Kidney epithelial cell (primary cell): ENCODE measurements around the gene KLK12. TPM values are rescaled to one million over a fixed set of nuclear protein-coding genes. Genes with fewer than 3 reads are reported as not detected.

Source experiments
- DNase-seq: peaks from one replicate; pipeline ENCODE4 v3.0.0-alpha.2; 2010; ENCODE audit warnings: low read depth
- H3K27me3 ChIP-seq: 2 replicates; pipeline ENCODE4 v1.6.0; 2011; ENCODE audit warnings: low read length; ENCODE audit not compliant: control insufficient read depth, insufficient read depth
- H3K36me3 ChIP-seq: 2 replicates; pipeline ENCODE4 v1.5.1; 2011; ENCODE audit warnings: low read length; ENCODE audit not compliant: control insufficient read depth, insufficient read depth
- H3K4me3 ChIP-seq: 2 replicates; pipeline ENCODE4 v1.5.1; 2011; ENCODE audit warnings: low read depth, mild to moderate bottlenecking, control low read depth, low read length
- CTCF ChIP-seq: IDR thresholded peaks from 2 replicates; pipeline ENCODE4 v1.5.1; 2011; ENCODE audit warnings: mild to moderate bottlenecking, moderate library complexity, low read length, control low read depth, inconsistent platforms; ENCODE audit not compliant: insufficient read depth, poor library complexity, severe bottlenecking
- total RNA-seq: library from RNA; depleted of rRNA; stranded (reverse); fragments of >200 nt; gene quantifications from 2 replicates; pipeline ENCODE4 v1.2.3, GENCODE V29; 2015

The KLK12 gene
- total RNA-seq, 1 donor from 2014 or later: not detected

GRCh38 chr19:51010066-51010795 is 24.6 kb downstream of the KLK12 start:
- no peak for DNase-seq
- no peak for TF ChIP-seq CTCF
- H3K27me3 ChIP-seq: no peaks in the 10 kb centered on the region
- no peak overlapping the region for H3K4me3 ChIP-seq
- H3K36me3 ChIP-seq: no peaks in the 10 kb centered on the region

DNA sequence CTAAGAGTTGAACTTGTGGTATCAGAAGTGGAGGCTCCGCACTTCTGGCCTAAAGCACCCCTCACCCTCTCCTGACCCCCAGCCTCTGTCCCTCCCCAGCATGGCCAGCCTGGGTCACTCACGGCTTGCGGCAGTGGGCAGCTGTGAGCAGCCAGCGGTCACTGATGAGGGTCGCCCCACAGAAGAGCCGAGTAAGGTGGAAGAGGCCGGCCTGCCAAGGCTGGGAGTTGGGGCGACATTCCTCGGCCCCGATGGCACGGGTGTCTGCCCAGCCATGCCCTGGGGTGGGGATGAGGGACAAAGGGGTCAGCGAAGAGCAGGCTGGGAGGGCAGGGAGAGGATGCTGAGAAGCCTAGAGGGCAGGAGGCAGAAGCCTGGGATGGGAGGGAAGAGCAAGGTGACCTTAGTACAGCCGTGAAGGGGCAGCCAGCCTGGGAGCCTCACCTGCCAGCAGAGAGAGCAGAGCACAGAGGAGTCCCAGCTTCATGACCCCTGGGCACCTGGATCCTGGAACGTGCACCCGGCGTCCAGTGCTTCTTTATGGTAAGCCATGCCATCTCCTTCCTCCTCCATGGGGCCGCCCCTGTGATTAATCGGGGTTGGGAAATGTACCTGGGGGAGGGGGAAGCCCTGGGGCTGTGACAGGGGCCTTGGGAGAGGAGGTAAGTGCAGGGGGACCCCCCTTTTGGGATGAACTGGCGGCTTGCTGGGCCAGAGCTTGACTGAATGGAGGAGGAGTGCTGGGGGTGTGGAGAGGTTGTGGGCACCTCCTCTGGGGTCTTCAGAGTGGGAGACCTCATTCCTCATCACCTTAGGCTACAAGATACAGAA is 25.5 kb downstream of the KLK12 start:
- Histone ChIP-seq H3K27me3 (no peaks in the 10 kb centered on the region), H3K4me3 (no peak overlapping the region), H3K36me3 (no peaks in the 10 kb centered on the region)
- no peak for TF ChIP-seq CTCF
- no peak for DNase-seq

GRCh38 chr19:51007488-51007887 is 27.3 kb downstream of the KLK12 start:
- H3K4me3 ChIP-seq: no peak overlapping the region
- no peaks in the 10 kb centered on the region for H3K36me3 ChIP-seq
- no peak for TF ChIP-seq CTCF
- DNase-seq: no peak
- H3K27me3 ChIP-seq: no peaks in the 10 kb centered on the region

DNA sequence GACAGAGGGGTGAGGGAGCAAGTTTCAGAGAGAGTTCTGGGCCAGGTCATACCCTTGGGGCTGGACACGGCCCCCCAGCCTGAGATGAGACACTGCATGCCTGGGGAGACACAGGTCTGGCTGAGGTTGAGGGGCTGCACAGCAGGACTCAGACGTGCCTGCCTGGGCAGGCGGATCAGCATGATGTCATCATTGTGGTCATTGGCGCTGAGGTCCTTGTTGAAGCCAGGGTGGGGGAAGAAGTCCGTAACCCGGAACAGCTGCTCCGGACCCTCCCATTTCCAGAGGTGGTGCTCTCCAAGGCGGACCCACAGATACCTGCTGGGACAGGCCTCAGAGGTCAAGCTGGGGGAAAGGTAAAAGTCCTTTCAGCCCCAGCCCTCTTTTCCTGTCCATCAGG is 28.4 kb downstream of the KLK12 start:
- TF ChIP-seq CTCF: no peak
- H3K36me3 ChIP-seq: no peaks in the 10 kb centered on the region
- H3K4me3 ChIP-seq: no peak overlapping the region
- peaks cover 3% of the 10 kb centered on the region for H3K27me3 ChIP-seq
- DNase-seq: no peak

- Histone ChIP-seq H3K27me3 (peaks cover 3% of the 10 kb centered on the region), H3K36me3 (no peaks in the 10 kb centered on the region), H3K4me3 (no peak overlapping the region)
- DNase-seq: no peak
- TF ChIP-seq CTCF: no peak
These were observed 29.6 kb downstream of the KLK12 start for GRCh38 chr19:51005248-51005647.
